Right renal pelvis (tissue), 4 donors: ENCODE data around the gene SNX30. TPM values are rescaled to one million over a fixed set of nuclear protein-coding genes. Genes with fewer than 3 reads are reported as not detected.

Experiments
- DNase-seq, 4 donors: peaks; one replicate each; pipeline ENCODE4 v3.0.0-alpha.2; 2013; ENCODE audit warnings: low read depth in 4 of 4, low spot score in 3 of 4, missing footprints in 1 of 4
- polyA plus RNA-seq, 4 donors: library from polyadenylated mRNA; unstranded; fragments of 120-200 nt; gene quantifications; one replicate each; pipeline ENCODE4 v1.2.1, GENCODE V29; 2013; ENCODE audit not compliant: insufficient read length in 4 of 4

SNX30 gene
- polyA plus RNA-seq, 4 donors: 18.0 to 23.0 (median 20.3) TPM

DNA sequence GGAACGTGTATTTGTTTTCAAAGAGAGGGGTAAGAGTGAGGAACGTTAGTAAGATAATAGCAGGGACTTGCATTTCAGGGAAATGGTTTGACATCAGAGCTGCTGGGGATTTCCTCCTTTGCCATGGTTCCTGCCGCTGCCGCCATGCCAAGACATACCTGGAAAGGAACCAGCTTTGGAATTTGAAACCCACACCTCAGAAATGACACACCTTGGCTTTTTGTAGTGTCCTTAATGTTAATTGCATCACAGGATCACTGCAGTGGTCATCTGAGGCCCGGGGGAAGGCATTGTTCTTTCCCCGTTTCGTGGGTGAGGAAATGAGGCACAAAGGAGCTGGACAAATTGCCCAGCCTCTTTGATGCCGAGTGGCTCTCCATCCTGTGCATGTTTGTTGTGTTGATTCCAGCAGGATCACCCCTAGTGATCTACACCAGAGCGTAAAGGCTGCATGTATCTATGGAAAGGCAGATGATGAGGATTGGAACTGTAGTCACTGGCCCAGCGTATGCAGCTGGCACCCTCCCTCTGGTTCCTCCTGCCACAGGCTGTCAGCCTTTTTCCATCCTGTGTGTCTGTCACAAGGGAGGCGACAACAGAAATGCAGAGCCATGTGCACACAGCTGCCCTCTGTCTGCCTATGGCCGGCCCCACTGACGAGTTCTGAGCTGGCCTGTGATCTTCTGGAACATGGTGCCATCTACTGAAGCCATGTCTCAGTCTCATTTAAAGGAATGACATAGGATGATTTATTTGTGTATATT is 102.4 kb downstream of the SNX30 start:
- no peak for DNase-seq

- DNase-seq: no peak
Measured at GRCh38 chr9:112853882-112854585, 103.5 kb downstream of the SNX30 start.

DNA sequence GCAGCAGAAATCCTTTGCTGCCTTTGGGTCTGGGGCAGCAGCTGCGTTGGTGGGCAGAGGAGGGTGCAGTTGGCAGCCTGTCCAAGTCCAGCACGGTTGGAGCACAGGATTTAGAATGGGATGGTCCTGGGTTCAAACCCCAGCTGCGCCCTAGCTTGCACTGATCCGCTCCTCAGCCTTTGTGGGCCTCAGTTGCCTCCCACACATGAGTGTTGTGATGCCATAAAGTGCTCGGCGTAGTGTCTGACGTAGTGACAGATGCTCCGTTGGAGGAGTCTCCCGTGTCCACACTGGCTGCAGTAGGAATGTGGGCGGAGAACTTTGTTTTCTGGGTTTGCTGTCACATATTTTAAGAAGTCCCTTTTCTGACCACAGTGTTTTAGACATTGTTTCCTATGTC is 104.1 kb downstream of the SNX30 start:
- DNase-seq: no peak

DNA sequence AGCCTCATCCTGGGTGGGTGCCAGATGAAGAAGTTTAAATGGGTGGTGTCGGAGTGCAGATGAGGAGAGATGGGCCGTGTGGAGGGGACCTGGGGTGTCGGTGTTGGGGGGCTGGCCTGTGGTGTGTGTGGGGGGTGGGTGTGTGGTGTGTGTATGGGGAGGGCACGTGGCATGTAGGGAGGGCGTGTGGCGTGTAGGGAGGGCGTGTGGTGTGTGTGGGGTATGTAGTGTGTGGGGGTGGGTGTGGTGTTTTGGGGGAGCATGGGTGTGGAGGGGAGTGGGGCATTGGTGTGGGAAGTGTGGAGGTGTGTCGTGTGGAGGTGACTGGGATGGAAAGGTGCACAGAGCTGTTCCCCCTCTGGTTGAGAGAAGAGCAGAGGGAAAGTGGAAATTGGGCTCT is 105.6 kb downstream of the SNX30 start:
- DNase-seq: no peak

GRCh38 chr9:112856843-112857242 is 106.3 kb downstream of the SNX30 start:
- no peak for DNase-seq

GRCh38 chr9:112858005-112858404 is 107.4 kb downstream of the SNX30 start:
- DNase-seq: no peak

DNA sequence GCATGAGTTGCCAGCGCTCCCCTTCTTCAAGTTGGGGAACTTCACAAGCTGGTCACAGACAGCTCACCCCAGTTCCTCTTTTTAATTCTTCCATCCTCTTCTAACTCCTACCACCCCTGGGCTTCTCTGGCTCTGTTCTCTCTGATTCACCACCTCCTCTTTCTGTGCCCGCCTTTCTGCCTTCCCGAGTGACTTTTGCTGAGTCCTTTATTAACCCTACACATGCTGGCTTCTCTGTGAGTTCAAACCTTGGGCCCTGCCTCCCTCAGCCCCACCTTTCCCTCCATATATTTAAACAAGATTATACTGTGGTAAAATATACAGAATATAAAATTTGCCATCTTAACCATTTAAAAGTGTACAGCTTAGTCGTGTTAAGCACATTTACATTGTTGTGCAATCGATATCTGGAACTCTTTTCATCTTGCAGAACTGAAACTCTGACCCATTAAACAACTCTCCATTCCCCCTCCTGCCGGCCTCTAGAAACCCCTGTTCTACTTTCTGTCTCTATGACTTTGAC is 108.1 kb downstream of the SNX30 start:
- no peak for DNase-seq

DNA sequence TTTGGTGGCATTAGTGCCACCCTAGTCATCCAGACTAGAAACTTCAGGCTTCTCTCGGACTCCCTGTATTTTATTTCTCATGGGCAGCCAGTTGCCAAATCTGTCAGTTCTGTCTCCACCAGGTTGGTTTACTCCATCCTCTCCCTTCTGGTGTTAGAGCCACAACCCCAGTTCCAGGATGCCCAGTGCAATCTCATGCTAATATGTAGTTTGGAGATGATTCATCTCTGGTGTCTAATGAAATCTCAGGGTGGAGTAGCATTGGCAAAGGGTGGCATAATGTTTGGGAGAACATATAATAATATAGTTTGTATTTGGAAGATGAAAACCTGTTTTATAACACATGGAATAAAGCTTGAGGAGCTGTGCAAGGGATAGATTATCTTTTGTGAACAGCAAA is 109.9 kb downstream of the SNX30 start:
- DNase-seq: no peak

DNA sequence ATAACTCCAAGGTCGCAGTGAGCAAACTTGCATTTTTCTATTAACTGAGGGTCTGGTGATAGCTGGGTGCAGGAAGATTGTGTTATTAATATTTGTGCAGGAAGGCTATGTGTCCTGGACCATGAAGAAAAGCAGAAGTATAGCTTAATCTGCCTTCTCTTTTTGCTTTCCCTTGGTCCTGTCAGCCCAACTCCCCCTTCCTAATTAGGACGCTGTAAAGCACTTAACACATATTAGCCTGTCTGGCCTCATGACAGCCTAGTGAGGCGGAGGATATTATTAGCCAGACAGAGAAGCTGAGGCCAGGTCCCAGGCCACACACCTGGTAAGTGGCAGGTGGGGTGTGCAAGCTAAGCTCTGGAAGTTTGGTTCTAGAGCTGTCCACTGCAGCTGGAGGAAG is 110.6 kb downstream of the SNX30 start:
- no peak for DNase-seq

- no peak for DNase-seq
Measured at GRCh38 chr9:112861638-112862555, 111.3 kb downstream of the SNX30 start.

DNA sequence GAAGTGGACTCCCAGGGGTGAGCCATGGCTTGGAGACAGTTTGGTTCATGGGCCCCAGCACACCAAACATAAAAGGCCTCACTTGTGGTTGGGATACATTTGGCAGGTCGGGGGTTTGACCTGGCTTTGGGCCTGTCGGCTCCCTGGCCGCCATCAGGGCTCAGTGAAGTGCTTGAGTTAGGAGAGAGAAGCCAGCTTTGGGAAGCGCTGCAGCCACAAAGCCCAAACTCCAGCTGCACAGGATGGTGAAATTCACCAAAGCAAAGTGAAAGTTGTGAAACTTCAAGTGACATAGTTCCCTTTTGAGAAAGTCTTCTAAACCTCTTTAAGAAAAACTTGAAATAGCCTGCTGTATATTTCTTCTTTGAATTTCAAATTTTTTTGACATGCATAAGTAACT is 112.7 kb downstream of the SNX30 start:
- no peak for DNase-seq

DNA sequence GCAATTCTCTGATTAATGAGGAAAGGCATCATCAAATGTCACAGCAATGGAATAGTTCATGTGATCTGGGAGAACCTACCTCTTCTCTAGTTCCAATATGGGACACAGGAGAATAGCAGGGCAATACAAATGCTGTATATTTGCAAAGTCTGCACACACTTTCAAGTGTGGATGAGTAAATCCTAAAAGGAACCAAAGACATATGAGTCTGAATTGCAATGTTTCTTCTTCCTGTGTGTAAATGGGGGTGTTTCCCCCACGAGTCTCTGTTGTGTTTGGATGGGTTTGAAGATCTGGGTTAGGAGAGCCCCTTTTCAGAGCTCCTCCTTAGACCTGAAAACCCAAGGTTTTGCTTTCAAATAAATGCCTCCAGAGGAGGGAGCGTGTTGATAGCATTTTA is 113.2 kb downstream of the SNX30 start:
- no peak for DNase-seq

DNA sequence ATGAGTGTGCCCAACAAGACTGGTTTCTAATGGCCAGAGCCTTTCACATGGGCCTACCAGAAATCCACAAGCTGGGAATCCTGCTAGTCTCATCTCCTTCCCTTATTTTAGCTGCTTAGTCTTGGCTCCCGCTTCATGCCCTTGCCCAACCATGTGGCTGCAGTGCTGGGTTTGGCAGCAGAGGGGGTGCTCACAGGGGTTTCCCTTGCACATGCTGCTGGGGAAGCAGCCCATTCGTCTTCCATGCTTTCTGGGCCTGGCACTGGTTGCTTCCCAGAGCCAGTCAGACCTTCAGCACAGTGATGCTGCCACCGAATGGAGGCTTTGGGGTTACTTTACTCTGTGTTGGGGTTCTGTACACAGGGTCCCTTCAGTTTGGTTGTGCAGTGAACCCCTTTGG is 113.8 kb downstream of the SNX30 start:
- DNase-seq: no peak

DNA sequence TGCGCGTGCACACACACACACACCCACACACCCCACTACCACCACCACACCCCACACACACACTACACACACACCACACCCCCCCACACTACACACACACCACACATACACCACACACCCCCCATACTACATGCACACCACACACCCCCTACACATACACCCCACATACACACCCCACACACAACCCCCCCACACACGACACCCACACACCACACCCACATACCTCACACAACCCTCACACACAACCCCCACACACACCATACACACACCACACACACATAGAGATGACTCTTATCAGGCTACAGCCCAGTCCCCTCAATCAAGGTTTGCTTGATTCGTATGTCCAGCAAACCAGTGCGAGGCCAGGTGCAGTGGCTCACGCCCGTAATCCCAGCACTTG is 114.4 kb downstream of the SNX30 start:
- no peak for DNase-seq

DNA sequence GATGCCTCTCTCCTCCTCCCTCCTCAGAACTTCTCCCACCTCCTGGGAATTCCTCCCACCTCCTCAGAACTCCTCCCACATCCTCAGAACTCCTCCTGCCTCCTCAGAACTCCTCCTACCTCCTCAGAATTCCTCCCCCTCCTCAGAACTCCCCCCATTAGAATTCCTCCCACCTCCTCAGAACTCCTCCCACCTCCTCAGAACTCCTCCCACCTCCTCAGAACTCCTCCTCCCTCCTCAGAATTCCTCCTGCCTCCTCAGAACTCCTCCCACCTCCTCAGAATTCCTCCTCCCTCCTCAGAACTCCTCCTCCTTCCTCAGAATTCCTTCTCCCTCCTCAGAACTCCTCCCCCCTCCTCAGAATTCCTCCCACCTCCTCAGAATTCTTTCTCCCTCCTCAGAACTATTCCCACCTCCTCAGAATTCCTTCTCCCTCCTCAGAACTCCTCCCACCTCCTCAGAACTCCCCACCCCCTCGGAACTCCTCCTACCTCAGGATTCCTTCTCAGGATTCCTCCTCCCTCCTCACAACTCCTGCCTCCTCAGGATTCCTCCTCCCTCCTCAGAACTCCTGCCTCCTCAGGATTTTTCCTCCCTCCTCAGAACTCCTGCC is 116.2 kb downstream of the SNX30 start:
- no peak for DNase-seq

DNA sequence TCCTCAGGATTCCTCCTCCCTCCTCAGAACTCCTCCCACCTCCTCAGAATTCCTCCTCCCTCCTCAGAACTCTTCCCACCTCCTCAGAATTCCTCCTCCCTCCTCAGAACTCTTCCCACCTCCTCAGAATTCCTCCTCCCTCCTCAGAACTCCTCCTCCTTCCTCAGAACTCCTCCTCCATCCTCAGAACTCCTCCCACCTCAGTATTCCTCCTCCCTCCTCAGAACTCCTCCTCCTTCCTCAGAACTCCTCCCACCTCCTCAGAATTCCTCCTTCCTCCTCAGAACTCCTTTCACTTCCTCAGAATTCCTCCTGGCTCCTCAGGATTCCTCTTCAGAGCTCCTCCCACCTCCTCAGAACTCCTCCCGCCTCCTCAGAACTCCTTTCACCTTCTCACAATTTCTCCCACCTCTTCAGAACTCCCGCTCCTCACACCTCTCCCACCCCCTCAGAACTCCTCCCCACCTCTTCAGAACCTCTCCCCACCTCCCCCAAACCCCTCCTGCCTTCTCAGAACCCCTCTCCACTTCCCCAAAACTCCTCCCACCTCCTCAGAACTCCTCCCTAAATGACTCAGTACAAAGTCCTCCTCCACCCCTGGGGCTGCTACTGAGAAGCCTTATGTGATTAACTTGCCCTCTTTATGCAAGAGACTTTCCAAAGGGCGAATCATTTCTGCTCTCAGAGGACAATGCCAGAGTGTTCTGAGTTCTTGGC is 116.9 kb downstream of the SNX30 start:
- no peak for DNase-seq

DNA sequence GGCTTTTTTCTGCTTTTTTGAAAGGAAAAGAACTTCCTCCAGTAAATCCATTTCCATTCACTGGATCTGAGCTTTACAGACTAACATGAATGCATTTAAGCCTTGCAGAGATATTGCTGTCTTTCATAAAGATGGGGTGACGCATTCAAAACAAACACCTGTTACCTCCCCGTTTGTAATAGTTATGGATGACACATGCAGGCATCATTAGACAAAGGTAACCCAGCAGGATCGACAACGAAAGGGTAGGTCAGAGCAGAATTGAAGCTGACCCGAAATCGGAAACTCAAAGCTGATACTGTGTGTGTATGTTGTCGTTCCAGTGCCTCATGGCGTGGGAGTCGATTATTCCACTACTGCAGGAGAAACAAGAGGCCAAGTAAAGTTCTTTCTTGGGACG is 117.9 kb downstream of the SNX30 start:
- DNase-seq: no peak

GRCh38 chr9:112869041-112869529 is 118.5 kb downstream of the SNX30 start:
- no peak for DNase-seq

- no peak for DNase-seq
Measured at GRCh38 chr9:112869917-112870316, 119.4 kb downstream of the SNX30 start.

DNA sequence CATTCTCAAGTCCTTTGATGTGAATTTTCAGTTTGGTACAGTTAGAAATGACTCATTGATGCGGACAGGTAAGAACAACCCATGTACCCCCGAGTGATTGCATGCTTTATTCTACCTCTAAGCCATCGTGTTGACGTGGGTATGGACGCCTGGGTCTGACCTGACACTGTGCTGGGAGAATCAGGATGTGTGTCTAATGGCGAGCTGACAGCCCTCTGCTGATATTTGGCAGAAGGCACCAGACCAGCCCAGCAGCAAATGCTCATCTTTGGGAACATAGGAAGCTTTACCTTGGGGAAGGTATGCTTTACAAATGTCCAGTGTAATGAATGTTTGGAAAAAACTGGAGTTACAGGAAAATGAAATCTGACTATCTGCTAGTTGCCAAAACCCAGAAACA is 120.0 kb downstream of the SNX30 start:
- DNase-seq: no peak
